ENCODE results near the gene SDC3.

DNA sequence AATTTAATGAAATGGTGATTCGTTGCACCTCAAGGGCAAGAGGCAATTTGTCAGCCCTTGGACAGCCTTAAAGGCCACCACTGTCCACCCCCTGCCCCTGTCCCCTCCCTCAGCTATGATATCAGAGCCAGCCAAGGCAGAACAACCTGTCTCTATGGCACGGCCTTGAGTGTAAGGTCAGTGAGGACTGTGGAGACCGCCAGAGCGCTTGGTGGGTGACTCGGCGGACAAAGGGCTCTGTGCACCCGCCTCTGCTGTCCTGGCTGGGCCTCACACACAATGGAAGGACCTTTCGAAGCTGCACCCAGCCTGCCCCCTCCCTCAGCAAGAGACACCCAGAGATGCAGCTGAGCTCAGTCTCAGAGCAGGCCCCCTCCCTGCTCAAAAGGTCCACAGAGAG lies 50.6 kb downstream of the SDC3 start:
- TF ChIP-seq, protein P1, sequence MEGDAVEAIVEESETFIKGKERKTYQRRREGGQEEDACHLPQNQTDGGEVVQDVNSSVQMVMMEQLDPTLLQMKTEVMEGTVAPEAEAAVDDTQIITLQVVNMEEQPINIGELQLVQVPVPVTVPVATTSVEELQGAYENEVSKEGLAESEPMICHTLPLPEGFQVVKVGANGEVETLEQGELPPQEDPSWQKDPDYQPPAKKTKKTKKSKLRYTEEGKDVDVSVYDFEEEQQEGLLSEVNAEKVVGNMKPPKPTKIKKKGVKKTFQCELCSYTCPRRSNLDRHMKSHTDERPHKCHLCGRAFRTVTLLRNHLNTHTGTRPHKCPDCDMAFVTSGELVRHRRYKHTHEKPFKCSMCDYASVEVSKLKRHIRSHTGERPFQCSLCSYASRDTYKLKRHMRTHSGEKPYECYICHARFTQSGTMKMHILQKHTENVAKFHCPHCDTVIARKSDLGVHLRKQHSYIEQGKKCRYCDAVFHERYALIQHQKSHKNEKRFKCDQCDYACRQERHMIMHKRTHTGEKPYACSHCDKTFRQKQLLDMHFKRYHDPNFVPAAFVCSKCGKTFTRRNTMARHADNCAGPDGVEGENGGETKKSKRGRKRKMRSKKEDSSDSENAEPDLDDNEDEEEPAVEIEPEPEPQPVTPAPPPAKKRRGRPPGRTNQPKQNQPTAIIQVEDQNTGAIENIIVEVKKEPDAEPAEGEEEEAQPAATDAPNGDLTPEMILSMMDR (conservative IDR thresholded peaks at IDR 0.05; ENCODE audit: low read depth, low read length), result no peak
- no peak for TF ChIP-seq EZH2 (IDR thresholded peaks at IDR 0.05; ENCODE audit: borderline replicate concordance, low read depth, low read length, poor library complexity, severe bottlenecking)
